ENCODE results near the gene SDHD. TPM values are rescaled to one million over a fixed set of nuclear protein-coding genes. Genes with fewer than 3 reads are reported as not detected.
"Not testable (repeated sequence)": the region's sequence is repeated elsewhere in the genome, so short reads cannot be mapped to it uniquely, and the experiment has no call there.

SDHD gene
- total RNA-seq, 1 donor from 2014 or later = 82.0 TPM

DNA sequence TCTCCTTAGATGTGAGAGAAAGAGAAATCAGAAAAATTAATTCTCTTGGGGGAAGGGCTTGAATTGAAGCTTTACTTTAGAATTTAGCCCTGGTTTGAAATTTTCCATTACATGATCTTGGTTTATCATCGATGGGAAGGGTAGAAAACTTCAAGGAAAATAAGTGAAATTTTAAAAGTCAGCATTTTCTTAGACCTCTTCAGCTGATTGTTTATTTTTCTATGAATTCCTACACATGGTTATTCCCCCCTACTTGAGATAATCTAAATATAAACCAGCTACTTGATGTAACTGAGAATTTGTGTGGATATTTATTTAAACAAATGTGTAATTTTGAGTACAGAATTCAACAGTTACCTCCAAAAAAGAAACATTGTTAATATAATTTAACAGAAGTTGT is 23.8 kb upstream of the SDHD start:
- no peak overlapping the region for H3K4me3 Mint-ChIP-seq (ENCODE audit: unreplicated experiment)
- TF ChIP-seq, protein P1, sequence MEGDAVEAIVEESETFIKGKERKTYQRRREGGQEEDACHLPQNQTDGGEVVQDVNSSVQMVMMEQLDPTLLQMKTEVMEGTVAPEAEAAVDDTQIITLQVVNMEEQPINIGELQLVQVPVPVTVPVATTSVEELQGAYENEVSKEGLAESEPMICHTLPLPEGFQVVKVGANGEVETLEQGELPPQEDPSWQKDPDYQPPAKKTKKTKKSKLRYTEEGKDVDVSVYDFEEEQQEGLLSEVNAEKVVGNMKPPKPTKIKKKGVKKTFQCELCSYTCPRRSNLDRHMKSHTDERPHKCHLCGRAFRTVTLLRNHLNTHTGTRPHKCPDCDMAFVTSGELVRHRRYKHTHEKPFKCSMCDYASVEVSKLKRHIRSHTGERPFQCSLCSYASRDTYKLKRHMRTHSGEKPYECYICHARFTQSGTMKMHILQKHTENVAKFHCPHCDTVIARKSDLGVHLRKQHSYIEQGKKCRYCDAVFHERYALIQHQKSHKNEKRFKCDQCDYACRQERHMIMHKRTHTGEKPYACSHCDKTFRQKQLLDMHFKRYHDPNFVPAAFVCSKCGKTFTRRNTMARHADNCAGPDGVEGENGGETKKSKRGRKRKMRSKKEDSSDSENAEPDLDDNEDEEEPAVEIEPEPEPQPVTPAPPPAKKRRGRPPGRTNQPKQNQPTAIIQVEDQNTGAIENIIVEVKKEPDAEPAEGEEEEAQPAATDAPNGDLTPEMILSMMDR (IDR thresholded peaks at IDR 0.05) = no peak
- H3K4me1 Mint-ChIP-seq (ENCODE audit: unreplicated experiment) = peaks cover 10% of the 10 kb centered on the region
- H3K9me3 Mint-ChIP-seq (ENCODE audit: unreplicated experiment) = no peaks in the 10 kb centered on the region
- no peaks in the 10 kb centered on the region for H3K27me3 Mint-ChIP-seq (ENCODE audit: unreplicated experiment)
- peak overlapping the region; percentile 27 for H3K27ac Mint-ChIP-seq (ENCODE audit: unreplicated experiment)
- H3K36me3 Mint-ChIP-seq (ENCODE audit: unreplicated experiment) = peaks cover 18% of the 10 kb centered on the region
- DNase-seq (ENCODE audit: extremely low spot score, unreplicated experiment) = no peak

DNA sequence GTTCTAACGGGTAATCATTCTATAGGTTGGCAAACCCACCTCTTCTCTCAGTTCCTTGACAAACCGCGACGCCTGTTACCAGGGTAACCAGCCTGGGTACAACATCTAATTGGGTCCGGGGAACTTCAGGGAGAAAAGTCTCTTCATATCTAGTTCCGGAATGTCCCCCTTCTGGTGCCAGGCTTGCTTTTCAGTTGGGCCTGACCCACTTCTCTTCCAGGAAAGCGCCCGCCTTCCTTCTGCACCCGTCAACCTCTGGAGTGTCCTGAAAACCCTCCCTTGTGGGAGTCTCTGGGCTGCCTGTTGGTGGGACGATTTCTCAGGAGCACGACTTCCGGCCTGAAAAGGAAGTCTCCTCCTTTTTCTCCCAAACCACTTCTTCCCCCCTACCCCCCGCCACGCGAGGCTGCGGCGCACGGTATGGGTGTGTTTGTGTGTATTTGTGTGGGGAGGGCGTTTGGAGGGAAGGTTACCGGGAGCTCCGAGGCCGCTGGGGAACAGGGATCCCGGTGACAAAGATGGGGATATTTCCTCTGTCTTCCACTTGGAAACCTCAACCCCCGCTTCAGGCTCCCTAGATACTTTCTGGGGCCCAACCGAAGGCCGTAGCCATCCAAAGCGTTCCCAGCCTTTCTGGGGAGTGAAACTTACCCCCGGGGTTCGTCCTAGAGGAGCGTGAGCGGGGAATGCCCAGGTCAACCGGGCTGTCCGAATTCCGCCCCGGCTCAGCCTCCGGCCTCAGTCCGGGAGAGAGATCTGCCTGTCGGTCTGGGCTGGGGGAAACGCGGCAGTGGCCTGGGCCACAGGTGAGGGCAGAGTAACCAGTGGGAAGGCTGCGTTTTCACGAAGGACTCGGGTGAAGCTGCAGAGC is 12.5 kb upstream of the SDHD start, which contains the start of the genes NKAPD1 and PIH1D2:
Gene NKAPD1, plus strand, starts transcription at position 359 of the 871 bp plus-strand sequence. CDS start 1,276 bp downstream, outside the sequence.
Gene PIH1D2, minus strand, starts transcription at position 77 of the 871 bp plus-strand sequence. CDS start 843 bp downstream, outside the sequence.
- Mint-ChIP-seq H3K4me1 (ENCODE audit: unreplicated experiment) (peaks cover 30% of the 10 kb centered on the region), H3K36me3 (ENCODE audit: unreplicated experiment) (peaks cover 14% of the 10 kb centered on the region), H3K27me3 (ENCODE audit: unreplicated experiment) (no peaks in the 10 kb centered on the region), H3K4me3 (ENCODE audit: unreplicated experiment) (peak within 1 kb of the TSS; percentile 98), H3K9me3 (ENCODE audit: unreplicated experiment) (no peaks in the 10 kb centered on the region), H3K27ac (ENCODE audit: unreplicated experiment) (peak within 1 kb of the TSS; percentile 100)
- TF ChIP-seq, protein P1 (IDR thresholded peaks at IDR 0.05) = peak; percentile 28
- peak; percentile 90 for DNase-seq (ENCODE audit: extremely low spot score, unreplicated experiment)

- DNase-seq (ENCODE audit: extremely low spot score, unreplicated experiment) = no peak
- TF ChIP-seq, protein P1 (IDR thresholded peaks at IDR 0.05) = no peak
- no peak overlapping the region for H3K4me3 Mint-ChIP-seq (ENCODE audit: unreplicated experiment)
- peaks cover 43% of the 10 kb centered on the region for H3K36me3 Mint-ChIP-seq (ENCODE audit: unreplicated experiment)
- H3K27me3 Mint-ChIP-seq (ENCODE audit: unreplicated experiment) = no peaks in the 10 kb centered on the region
- no peak overlapping the region for H3K27ac Mint-ChIP-seq (ENCODE audit: unreplicated experiment)
- peaks cover 23% of the 10 kb centered on the region for H3K4me1 Mint-ChIP-seq (ENCODE audit: unreplicated experiment)
- no peaks in the 10 kb centered on the region for H3K9me3 Mint-ChIP-seq (ENCODE audit: unreplicated experiment)
These were observed 3.9 kb upstream of the SDHD start for GRCh38 chr11:112082729-112083128.

- H3K36me3 Mint-ChIP-seq (ENCODE audit: unreplicated experiment) = peaks cover 48% of the 10 kb centered on the region
- TF ChIP-seq, protein P1 (IDR thresholded peaks at IDR 0.05) = no peak
- no peaks in the 10 kb centered on the region for H3K27me3 Mint-ChIP-seq (ENCODE audit: unreplicated experiment)
- H3K27ac Mint-ChIP-seq (ENCODE audit: unreplicated experiment) = peak overlapping the region; percentile 96
- no peak for DNase-seq (ENCODE audit: extremely low spot score, unreplicated experiment)
- H3K9me3 Mint-ChIP-seq (ENCODE audit: unreplicated experiment) = no peaks in the 10 kb centered on the region
- peaks cover 41% of the 10 kb centered on the region for H3K4me1 Mint-ChIP-seq (ENCODE audit: unreplicated experiment)
- H3K4me3 Mint-ChIP-seq (ENCODE audit: unreplicated experiment) = peak overlapping the region; percentile 99
These were observed 751 bp upstream of the SDHD start for GRCh38 chr11:112085822-112086421.

- Mint-ChIP-seq H3K27ac (ENCODE audit: unreplicated experiment) (peak overlapping the region; percentile 96), H3K36me3 (ENCODE audit: unreplicated experiment) (peaks cover 56% of the 10 kb centered on the region), H3K9me3 (ENCODE audit: unreplicated experiment) (no peaks in the 10 kb centered on the region), H3K4me3 (ENCODE audit: unreplicated experiment) (peak overlapping the region; percentile 99), H3K27me3 (ENCODE audit: unreplicated experiment) (no peaks in the 10 kb centered on the region), H3K4me1 (ENCODE audit: unreplicated experiment) (peaks cover 41% of the 10 kb centered on the region)
- TF ChIP-seq, protein P1 (IDR thresholded peaks at IDR 0.05) = no peak
- DNase-seq (ENCODE audit: extremely low spot score, unreplicated experiment) = no peak
These were observed 539 bp downstream of the SDHD start for GRCh38 chr11:112087212-112087611.

DNA sequence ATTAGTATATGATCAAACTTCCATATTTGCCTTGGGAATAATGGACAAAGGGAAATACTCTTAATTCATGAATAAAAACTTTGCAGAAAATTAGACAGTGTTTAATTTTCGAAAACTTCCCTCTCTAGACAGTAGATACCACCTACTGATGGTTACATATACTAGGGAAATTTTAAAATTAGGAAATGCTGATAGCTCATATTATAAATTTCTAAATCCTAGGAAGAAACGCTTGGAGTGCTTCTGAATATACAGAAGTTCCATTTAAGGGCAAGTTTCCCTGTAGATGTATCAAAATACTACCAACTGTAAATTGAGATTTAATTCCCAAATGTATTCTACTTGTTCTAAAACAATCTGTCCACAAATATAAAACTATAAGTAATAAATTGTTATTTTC is 8.6 kb downstream of the SDHD start:
- not testable (repeated sequence) for H3K27me3 Mint-ChIP-seq (ENCODE audit: unreplicated experiment); H3K4me3 Mint-ChIP-seq (ENCODE audit: unreplicated experiment); H3K27ac Mint-ChIP-seq (ENCODE audit: unreplicated experiment); H3K4me1 Mint-ChIP-seq (ENCODE audit: unreplicated experiment); H3K9me3 Mint-ChIP-seq (ENCODE audit: unreplicated experiment); DNase-seq (ENCODE audit: extremely low spot score, unreplicated experiment)
- peaks cover 33% of the 10 kb centered on the region for H3K36me3 Mint-ChIP-seq (ENCODE audit: unreplicated experiment)
